ENCODE data around the gene KIFBP. TPM values are rescaled to one million over a fixed set of nuclear protein-coding genes. Genes with fewer than 3 reads are reported as not detected.
"Not testable (repeated sequence)": the region's sequence is repeated elsewhere in the genome, so short reads cannot be mapped to it uniquely, and the experiment has no call there.

The KIFBP gene
- total RNA-seq, 1 donor from 2014 or later = 26.7 TPM

DNA sequence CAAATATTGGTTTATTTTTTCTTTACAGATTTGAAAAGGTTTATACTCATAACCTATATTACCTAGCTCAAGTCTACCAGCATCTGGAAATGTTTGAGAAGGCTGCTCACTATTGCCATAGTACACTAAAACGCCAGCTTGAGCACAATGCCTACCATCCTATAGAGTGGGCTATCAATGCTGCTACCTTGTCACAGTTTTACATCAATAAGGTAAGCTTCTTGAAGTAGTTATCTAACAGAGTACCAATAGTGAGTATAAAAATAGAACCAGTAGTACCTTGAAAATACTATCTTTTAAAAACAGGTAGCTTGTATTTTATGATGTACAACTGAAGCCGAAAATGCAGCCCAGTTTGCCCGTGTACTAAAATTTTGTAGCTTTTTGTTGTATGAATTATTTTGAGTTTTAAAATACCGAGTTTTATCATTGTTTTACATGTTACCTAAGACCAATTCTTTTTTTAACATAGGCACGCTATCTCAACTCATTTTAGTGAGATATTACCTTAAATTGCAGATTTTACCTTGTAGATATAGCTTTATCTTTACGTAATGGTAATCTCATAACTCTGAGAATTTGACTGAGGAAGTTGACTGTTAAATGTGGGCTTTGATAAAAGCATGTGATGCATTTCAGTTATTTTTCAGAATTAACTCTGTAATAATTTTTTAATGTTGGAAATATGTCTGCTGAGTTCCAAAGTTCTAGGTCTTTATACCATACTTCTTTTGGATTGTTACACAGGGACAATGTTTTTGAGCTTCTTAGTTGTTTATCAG is 17.3 kb downstream of the KIFBP start:
- H3K4me1 Mint-ChIP-seq (ENCODE audit: low read depth) = no peaks in the 10 kb centered on the region
- no peak overlapping the region for H3K4me3 Mint-ChIP-seq (ENCODE audit: low read depth)
- no peak for DNase-seq (ENCODE audit: low spot score, unreplicated experiment)
- H3K27ac Mint-ChIP-seq = no peak overlapping the region
- peaks cover 5% of the 10 kb centered on the region for H3K36me3 Mint-ChIP-seq (ENCODE audit: insufficient read depth)
- H3K9me3 Mint-ChIP-seq (ENCODE audit: low read depth) = no peaks in the 10 kb centered on the region
- H3K27me3 Mint-ChIP-seq = no peaks in the 10 kb centered on the region
- TF ChIP-seq, protein P1, sequence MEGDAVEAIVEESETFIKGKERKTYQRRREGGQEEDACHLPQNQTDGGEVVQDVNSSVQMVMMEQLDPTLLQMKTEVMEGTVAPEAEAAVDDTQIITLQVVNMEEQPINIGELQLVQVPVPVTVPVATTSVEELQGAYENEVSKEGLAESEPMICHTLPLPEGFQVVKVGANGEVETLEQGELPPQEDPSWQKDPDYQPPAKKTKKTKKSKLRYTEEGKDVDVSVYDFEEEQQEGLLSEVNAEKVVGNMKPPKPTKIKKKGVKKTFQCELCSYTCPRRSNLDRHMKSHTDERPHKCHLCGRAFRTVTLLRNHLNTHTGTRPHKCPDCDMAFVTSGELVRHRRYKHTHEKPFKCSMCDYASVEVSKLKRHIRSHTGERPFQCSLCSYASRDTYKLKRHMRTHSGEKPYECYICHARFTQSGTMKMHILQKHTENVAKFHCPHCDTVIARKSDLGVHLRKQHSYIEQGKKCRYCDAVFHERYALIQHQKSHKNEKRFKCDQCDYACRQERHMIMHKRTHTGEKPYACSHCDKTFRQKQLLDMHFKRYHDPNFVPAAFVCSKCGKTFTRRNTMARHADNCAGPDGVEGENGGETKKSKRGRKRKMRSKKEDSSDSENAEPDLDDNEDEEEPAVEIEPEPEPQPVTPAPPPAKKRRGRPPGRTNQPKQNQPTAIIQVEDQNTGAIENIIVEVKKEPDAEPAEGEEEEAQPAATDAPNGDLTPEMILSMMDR (IDR thresholded peaks at IDR 0.05; ENCODE audit: unreplicated experiment) = no peak

- Mint-ChIP-seq H3K27me3 (no peaks in the 10 kb centered on the region), H3K27ac (no peak overlapping the region), H3K4me1 (ENCODE audit: low read depth) (no peaks in the 10 kb centered on the region), H3K4me3 (ENCODE audit: low read depth) (no peak overlapping the region), H3K9me3 (ENCODE audit: low read depth) (no peaks in the 10 kb centered on the region), H3K36me3 (ENCODE audit: insufficient read depth) (peaks cover 10% of the 10 kb centered on the region)
- no peak for DNase-seq (ENCODE audit: low spot score, unreplicated experiment)
- TF ChIP-seq, protein P1 (IDR thresholded peaks at IDR 0.05; ENCODE audit: unreplicated experiment) = no peak
These were observed 18.7 kb downstream of the KIFBP start for GRCh38 chr10:69007260-69007659.

- no peak overlapping the region for H3K4me3 Mint-ChIP-seq (ENCODE audit: low read depth)
- peaks cover 16% of the 10 kb centered on the region for H3K36me3 Mint-ChIP-seq (ENCODE audit: insufficient read depth)
- H3K27ac Mint-ChIP-seq = no peak overlapping the region
- TF ChIP-seq, protein P1 (IDR thresholded peaks at IDR 0.05; ENCODE audit: unreplicated experiment) = no peak
- H3K4me1 Mint-ChIP-seq (ENCODE audit: low read depth) = no peaks in the 10 kb centered on the region
- no peaks in the 10 kb centered on the region for H3K27me3 Mint-ChIP-seq
- H3K9me3 Mint-ChIP-seq (ENCODE audit: low read depth) = no peaks in the 10 kb centered on the region
- DNase-seq (ENCODE audit: low spot score, unreplicated experiment) = no peak
These were observed 20.8 kb downstream of the KIFBP start for GRCh38 chr10:69009360-69009759.

DNA sequence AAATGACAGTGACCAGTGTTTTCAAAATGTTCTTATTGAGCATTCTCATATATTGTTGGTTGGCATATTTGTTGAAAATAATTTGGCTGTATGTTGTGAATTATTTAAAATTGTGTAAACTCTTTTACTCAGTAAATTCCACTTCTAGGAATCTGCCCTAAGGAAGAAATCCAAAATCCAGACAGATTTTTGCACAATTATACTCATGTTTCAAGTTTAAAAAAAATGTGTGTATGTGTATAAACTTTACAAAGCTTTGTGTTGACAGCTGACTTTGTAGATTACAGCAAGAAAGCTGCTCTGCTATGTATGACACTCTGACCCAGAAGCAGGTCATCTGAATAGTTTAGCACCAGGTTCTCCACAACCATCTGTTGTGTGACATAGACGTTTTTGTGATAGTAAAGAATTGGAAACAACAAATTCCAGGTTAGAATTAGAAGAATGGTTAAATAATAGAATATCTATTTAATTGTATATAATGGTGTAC is 21.6 kb downstream of the KIFBP start:
- no peak overlapping the region for H3K27ac Mint-ChIP-seq
- no peaks in the 10 kb centered on the region for H3K9me3 Mint-ChIP-seq (ENCODE audit: low read depth)
- H3K36me3 Mint-ChIP-seq (ENCODE audit: insufficient read depth) = peaks cover 16% of the 10 kb centered on the region
- no peak overlapping the region for H3K4me3 Mint-ChIP-seq (ENCODE audit: low read depth)
- TF ChIP-seq, protein P1 (IDR thresholded peaks at IDR 0.05; ENCODE audit: unreplicated experiment) = no peak
- no peaks in the 10 kb centered on the region for H3K27me3 Mint-ChIP-seq
- DNase-seq (ENCODE audit: low spot score, unreplicated experiment) = no peak
- no peaks in the 10 kb centered on the region for H3K4me1 Mint-ChIP-seq (ENCODE audit: low read depth)

GRCh38 chr10:69012778-69013177 is 24.2 kb downstream of the KIFBP start:
- DNase-seq (ENCODE audit: low spot score, unreplicated experiment) = not testable (repeated sequence)

DNA sequence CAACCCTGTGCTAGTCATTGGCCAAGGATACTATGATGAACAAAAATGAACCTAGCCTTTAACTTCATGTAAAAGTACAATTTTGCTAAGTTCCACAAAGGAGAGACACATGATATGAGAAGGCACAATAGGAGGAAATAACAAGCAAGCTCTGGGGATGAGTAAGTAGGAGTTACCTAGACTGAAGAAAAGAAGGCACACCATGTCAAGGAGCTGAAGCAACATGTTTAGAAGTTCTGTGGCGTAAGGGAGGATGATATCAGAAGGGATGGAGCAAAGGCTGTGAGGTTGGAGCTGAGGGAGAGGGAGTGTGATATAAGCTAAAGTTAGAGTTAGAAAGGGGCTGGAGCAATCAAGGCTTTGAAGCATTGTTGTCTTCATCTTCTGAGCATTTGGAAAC is 25.6 kb downstream of the KIFBP start:
- Mint-ChIP-seq H3K36me3 (ENCODE audit: insufficient read depth) (peaks cover 28% of the 10 kb centered on the region), H3K4me1 (ENCODE audit: low read depth) (peaks cover 9% of the 10 kb centered on the region), H3K4me3 (ENCODE audit: low read depth) (no peak overlapping the region), H3K27me3 (peaks cover 4% of the 10 kb centered on the region), H3K9me3 (ENCODE audit: low read depth) (no peaks in the 10 kb centered on the region), H3K27ac (no peak overlapping the region)
- TF ChIP-seq, protein P1 (IDR thresholded peaks at IDR 0.05; ENCODE audit: unreplicated experiment) = no peak
- DNase-seq (ENCODE audit: low spot score, unreplicated experiment) = no peak

More at GRCh38 chr10:69012778-69013177, 24.2 kb downstream of the KIFBP start:
- H3K27me3 Mint-ChIP-seq; H3K4me1 Mint-ChIP-seq (ENCODE audit: low read depth); H3K4me3 Mint-ChIP-seq (ENCODE audit: low read depth); H3K9me3 Mint-ChIP-seq (ENCODE audit: low read depth); H3K27ac Mint-ChIP-seq: not testable (repeated sequence)
- peaks cover 23% of the 10 kb centered on the region for H3K36me3 Mint-ChIP-seq (ENCODE audit: insufficient read depth)

Measured in progenitor cell of endocrine pancreas (in vitro differentiated cells).